ELF-1 (cell line): Measurements from ENCODE around the gene DLGAP1.

Source experiments
- DNase-seq: peaks from one replicate; pipeline ENCODE4 v3.0.0-alpha.2; 2016; ENCODE audit warnings: low read depth, low spot score

DLGAP1 gene

GRCh38 chr18:3504637-3505036, 950.5 kb downstream of the DLGAP1 start:
- DNase-seq: no peak

GRCh38 chr18:3502650-3503049, 952.5 kb downstream of the DLGAP1 start:
- DNase-seq: no peak

- DNase-seq: no peak
Measured at GRCh38 chr18:3500016-3500415, 955.1 kb downstream of the DLGAP1 start.

GRCh38 chr18:3499501-3499900, 955.6 kb downstream of the DLGAP1 start:
- peak; percentile 56 for DNase-seq

GRCh38 chr18:3498698-3499471, 956.2 kb downstream of the DLGAP1 start:
- DNase-seq: peak; percentile 71

- no peak for DNase-seq
Measured at GRCh38 chr18:3495691-3496430, 959.2 kb downstream of the DLGAP1 start.

GRCh38 chr18:3494569-3494968, 960.5 kb downstream of the DLGAP1 start:
- no peak for DNase-seq

GRCh38 chr18:3494245-3494526, 960.9 kb downstream of the DLGAP1 start:
- no peak for DNase-seq

GRCh38 chr18:3493501-3494244, 961.4 kb downstream of the DLGAP1 start:
- no peak for DNase-seq

- no peak for DNase-seq
Measured at GRCh38 chr18:3492721-3493120, 962.4 kb downstream of the DLGAP1 start.

- no peak for DNase-seq
Measured at GRCh38 chr18:3491981-3492555, 963.0 kb downstream of the DLGAP1 start.

- no peak for DNase-seq
Measured at GRCh38 chr18:3489462-3489861, 965.6 kb downstream of the DLGAP1 start.

GRCh38 chr18:3486512-3486911, 968.6 kb downstream of the DLGAP1 start:
- DNase-seq: no peak

- DNase-seq: no peak
Measured at GRCh38 chr18:3485153-3486149, 969.7 kb downstream of the DLGAP1 start.

- DNase-seq: no peak
Measured at GRCh38 chr18:3482258-3482657, 972.8 kb downstream of the DLGAP1 start.

GRCh38 chr18:3481696-3482210, 973.4 kb downstream of the DLGAP1 start:
- DNase-seq: peak; percentile 50

GRCh38 chr18:3480827-3481573, 974.1 kb downstream of the DLGAP1 start:
- no peak for DNase-seq

GRCh38 chr18:3479978-3480509, 975.1 kb downstream of the DLGAP1 start:
- no peak for DNase-seq

GRCh38 chr18:3478262-3478978, 976.7 kb downstream of the DLGAP1 start:
- no peak for DNase-seq
